HL-60 (cell line): ENCODE data around the gene C22orf23. TPM values are rescaled to one million over a fixed set of nuclear protein-coding genes. Genes with fewer than 3 reads are reported as not detected.

Experiments used
- DNase-seq, 2 experiments: peaks; one replicate each; pipeline ENCODE4 v3.0.0-alpha.2; 2010 to 2020; ENCODE audit warnings: low read depth in 1 of 2, low spot score in 1 of 2
- H3K27ac ChIP-seq: fragments of 250-450 bp; sonication (Bioruptor Pico); replicated peaks from 2 replicates; pipeline ENCODE4 v1.5.1; 2020; ENCODE audit warnings: mild to moderate bottlenecking, moderate library complexity
- H3K27me3 ChIP-seq: fragments of 250-450 bp; sonication (Bioruptor Pico); 2 replicates; pipeline ENCODE4 v1.5.1; 2021; ENCODE audit warnings: mild to moderate bottlenecking, moderate library complexity; ENCODE audit not compliant: insufficient read depth, poor library complexity, severe bottlenecking
- H3K4me3 ChIP-seq: replicated peaks from 2 replicates; pipeline ENCODE4 v1.5.1; 2011; ENCODE audit warnings: mild to moderate bottlenecking, control low read depth, low read length; ENCODE audit not compliant: insufficient read depth
- GABPA ChIP-seq: IDR thresholded peaks from 2 replicates; pipeline ENCODE4 v1.6.1; 2012; ENCODE audit warnings: low read depth
- POLR2AphosphoS5 ChIP-seq: IDR thresholded peaks from 2 replicates; pipeline ENCODE4 v1.6.1; 2012; ENCODE audit warnings: low read depth
- SPI1 ChIP-seq: IDR thresholded peaks from 2 replicates; pipeline ENCODE4 v1.6.1; 2012; ENCODE audit warnings: low read depth, mild to moderate bottlenecking, borderline replicate concordance
- microRNA-seq: library from miRNA; unstranded; fragments of <30 nt; microRNA quantifications from one replicate; pipeline ENCODE4, GENCODE V29; 2018
- TF ChIP-seq, protein P1 (sequence below): IDR thresholded peaks from one replicate; pipeline ENCODE4 v1.5.1; 2011; ENCODE audit warnings: low read length, control low read depth, inconsistent platforms; ENCODE audit not compliant: insufficient read depth
- TF ChIP-seq, protein P2 (sequence below): IDR thresholded peaks from 2 replicates; pipeline ENCODE4 v1.6.1; 2012; ENCODE audit warnings: low read depth; ENCODE audit not compliant: insufficient replicate concordance

Gene C22orf23

DNA sequence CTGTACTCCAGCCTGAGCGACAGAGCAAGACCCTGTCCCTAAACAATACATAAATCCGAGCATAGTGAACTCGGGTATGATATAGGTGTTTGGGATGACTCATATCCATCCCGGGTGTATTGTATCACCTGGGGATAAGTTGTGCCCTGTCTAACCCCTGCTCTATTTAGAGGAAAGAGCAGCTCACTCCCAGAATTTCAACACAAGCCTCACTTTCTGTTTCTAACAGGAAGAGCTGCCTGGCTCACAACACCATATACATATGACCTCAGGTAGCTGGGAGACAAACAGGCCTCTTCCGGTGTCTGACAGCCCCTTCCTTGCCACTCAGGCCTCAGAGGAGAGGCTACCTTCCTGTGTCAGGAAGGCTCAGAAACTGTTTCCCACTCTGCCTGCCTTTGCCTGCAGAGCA is 57.2 kb downstream of the C22orf23 start:
- H3K27ac ChIP-seq, result peak overlapping the region; percentile 48
- no peak for TF ChIP-seq GABPA
- TF ChIP-seq, protein P1, sequence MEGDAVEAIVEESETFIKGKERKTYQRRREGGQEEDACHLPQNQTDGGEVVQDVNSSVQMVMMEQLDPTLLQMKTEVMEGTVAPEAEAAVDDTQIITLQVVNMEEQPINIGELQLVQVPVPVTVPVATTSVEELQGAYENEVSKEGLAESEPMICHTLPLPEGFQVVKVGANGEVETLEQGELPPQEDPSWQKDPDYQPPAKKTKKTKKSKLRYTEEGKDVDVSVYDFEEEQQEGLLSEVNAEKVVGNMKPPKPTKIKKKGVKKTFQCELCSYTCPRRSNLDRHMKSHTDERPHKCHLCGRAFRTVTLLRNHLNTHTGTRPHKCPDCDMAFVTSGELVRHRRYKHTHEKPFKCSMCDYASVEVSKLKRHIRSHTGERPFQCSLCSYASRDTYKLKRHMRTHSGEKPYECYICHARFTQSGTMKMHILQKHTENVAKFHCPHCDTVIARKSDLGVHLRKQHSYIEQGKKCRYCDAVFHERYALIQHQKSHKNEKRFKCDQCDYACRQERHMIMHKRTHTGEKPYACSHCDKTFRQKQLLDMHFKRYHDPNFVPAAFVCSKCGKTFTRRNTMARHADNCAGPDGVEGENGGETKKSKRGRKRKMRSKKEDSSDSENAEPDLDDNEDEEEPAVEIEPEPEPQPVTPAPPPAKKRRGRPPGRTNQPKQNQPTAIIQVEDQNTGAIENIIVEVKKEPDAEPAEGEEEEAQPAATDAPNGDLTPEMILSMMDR, result no peak
- no peak for TF ChIP-seq SPI1
- no peak for TF ChIP-seq POLR2AphosphoS5
- H3K27me3 ChIP-seq, result no peaks in the 10 kb centered on the region
- peak; percentile 35 to 57 for DNase-seq
- no peak overlapping the region for H3K4me3 ChIP-seq

DNA sequence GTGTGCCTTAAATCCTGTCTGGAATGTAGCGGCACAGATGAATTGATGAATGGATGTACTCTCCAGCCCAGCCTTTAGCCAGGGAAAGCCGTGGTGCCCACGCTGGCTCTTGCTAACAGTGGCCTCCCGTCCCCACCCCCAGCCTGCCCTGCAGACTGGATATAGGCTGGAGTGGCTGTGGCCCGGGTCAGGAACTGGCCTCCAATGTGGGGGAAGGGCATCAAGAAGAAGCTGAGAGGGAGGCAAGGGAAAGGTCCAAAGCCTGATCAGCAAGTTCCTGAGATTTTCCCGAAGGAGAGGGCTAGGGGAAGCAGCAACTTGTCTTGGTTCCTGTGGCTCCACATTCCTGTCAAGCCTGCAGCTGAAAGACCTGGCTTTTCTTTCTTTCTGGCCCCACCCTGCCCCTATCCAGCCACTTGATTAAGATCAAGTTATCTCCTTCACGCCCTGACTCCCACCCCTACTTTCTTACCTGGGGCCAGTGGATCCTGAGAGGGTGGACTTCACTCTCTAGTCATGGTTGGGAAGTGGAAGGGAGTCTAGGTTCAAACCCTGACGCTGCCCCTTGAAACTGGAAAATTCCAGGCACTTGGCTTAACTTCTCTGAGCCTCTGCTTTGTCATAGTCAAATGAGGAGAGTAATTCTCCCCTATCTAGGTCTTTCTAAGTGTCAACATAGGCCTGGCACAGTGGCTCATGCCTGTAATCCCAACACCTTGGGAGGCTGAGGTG is 58.3 kb downstream of the C22orf23 start:
- Histone ChIP-seq H3K27ac (no peak overlapping the region), H3K27me3 (no peaks in the 10 kb centered on the region), H3K4me3 (no peak overlapping the region)
- no peak for DNase-seq
- TF ChIP-seq, protein P2, sequence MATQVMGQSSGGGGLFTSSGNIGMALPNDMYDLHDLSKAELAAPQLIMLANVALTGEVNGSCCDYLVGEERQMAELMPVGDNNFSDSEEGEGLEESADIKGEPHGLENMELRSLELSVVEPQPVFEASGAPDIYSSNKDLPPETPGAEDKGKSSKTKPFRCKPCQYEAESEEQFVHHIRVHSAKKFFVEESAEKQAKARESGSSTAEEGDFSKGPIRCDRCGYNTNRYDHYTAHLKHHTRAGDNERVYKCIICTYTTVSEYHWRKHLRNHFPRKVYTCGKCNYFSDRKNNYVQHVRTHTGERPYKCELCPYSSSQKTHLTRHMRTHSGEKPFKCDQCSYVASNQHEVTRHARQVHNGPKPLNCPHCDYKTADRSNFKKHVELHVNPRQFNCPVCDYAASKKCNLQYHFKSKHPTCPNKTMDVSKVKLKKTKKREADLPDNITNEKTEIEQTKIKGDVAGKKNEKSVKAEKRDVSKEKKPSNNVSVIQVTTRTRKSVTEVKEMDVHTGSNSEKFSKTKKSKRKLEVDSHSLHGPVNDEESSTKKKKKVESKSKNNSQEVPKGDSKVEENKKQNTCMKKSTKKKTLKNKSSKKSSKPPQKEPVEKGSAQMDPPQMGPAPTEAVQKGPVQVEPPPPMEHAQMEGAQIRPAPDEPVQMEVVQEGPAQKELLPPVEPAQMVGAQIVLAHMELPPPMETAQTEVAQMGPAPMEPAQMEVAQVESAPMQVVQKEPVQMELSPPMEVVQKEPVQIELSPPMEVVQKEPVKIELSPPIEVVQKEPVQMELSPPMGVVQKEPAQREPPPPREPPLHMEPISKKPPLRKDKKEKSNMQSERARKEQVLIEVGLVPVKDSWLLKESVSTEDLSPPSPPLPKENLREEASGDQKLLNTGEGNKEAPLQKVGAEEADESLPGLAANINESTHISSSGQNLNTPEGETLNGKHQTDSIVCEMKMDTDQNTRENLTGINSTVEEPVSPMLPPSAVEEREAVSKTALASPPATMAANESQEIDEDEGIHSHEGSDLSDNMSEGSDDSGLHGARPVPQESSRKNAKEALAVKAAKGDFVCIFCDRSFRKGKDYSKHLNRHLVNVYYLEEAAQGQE, result no peak
- TF ChIP-seq, protein P1, result no peak
- no peak for TF ChIP-seq POLR2AphosphoS5
- TF ChIP-seq GABPA, result no peak
- no peak for TF ChIP-seq SPI1

DNA sequence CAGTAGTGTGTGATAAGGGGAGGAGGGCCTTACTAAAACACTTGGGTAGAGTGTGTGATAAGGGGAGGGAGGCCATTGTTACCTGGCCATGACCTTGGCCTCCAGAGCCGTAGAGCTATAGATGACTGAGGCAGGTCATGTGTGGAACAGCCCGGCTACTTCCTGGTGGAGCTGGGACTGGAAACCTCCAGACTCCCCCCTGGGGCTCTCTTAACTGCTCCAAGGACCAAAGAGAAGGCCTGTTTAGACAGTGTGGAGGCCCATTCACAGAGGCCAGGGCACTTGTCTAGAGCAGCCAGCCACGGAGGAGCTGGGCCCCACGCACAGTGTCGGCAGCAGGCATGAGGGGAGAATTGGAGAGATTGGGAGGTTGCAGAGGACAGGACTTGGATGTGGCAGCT is 59.8 kb downstream of the C22orf23 start:
- H3K27ac ChIP-seq, result no peak overlapping the region
- TF ChIP-seq, protein P2, result no peak
- TF ChIP-seq POLR2AphosphoS5 (0 out of 2 replicates have a peak, but pooled peaks have one; percentile 20), GABPA (no peak)
- H3K27me3 ChIP-seq, result no peaks in the 10 kb centered on the region
- H3K4me3 ChIP-seq, result no peak overlapping the region
- no peak for DNase-seq

Small RNA genes lying within 50 kb of the gene (microRNA-seq; reads per million reads assigned to microRNA genes)
- gene MIR4534, result not detected
- 2.1 reads per million for gene MIR6820
